ENCODE measurements around the gene HCRTR1.
A peak's percentile ranks its signal among the peaks of the same experiment; 100 is the strongest.

Gene HCRTR1

DNA sequence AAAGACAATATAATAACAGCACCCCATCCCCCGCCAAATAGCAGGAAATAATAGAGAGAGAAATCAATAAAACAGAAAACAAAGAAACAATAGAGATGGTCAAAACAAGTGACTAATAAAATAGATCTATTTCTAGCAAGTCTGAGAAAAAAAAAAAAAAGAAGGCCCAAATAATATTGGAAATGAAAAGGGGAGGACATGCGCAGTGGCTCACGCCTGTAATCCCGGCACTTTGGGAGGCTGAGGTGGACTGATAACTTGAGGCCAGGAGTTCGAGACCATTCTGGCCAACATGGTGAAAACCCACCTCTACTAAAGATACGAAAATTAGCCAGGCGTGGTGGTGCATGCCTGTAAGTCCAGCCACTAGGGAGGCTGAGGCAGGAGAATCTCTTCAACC is 18.5 kb upstream of the HCRTR1 start:
- no peak for DNase-seq

DNA sequence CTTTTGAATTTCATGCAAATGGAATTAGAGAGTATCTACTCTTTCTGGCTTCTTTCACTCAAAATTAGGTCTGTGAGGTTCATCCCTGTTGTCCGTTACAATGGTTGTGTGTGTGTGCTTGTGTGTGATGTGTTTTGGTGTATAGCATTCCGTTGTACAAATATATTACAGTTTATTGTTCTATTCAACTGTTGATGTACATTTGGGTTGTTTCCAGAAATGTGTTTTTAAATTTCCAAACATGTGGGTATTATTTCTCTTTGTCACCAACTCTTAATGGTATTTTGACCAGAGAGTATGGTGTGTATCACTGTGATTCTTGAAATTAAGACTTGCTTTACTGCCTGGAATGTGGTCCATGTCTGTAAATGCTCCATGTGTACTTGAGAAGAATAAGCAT is 16.8 kb upstream of the HCRTR1 start:
- no peak for DNase-seq

DNA sequence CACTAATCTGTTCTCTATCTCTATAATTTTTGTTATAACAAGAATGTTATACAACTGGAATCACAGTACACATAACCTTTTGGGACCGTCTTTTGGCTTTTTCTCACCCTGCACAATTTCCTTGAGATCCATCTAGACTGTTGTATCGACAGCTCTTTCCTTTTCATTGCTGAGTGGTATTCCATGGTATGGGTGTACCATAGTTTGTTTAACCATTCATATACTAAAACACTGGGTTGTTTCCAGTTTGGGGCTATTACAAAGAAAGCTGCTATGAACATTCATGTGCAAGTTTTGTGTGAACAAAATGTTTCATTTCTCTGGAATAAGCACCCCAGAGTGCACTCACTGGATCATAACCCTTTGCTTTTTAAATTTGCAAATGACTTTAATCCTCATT is 15.4 kb upstream of the HCRTR1 start:
- DNase-seq, result no peak

- no peak for DNase-seq
These were observed 11.5 kb upstream of the HCRTR1 start for GRCh38 chr1:31605908-31606427.

- DNase-seq, result no peak
These were observed 10.1 kb upstream of the HCRTR1 start for GRCh38 chr1:31607360-31607759.

- DNase-seq, result no peak
These were observed 7.9 kb upstream of the HCRTR1 start for GRCh38 chr1:31609514-31610118.

DNA sequence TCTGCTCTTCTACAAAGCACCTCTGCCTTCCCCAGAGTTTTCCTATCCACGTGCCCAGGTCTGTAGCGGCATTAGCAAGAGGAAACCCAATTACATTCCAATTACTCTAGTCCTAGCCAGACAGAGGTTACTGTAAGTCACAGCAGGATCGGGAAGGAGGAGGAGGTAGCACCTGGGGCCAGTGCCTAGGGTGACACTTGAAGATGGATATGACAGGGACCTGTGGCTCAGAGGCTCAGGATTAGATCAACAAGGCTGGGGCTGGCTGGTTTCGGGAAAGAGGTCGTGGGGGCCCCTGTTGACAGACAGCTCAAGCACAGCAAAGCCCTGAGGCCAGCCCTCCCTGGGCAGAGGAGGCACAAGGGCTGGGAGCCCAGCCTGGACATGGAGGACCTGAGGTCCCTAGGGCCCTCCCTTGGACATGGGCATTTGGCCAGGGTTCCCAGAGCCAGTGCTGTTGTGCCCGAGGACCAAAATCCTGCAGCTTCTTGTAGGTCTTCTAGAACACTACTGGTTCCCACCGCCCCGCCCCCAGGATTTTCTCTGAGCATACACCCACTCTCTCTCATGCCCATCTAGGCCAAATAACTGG is 3.0 kb upstream of the HCRTR1 start:
- DNase-seq, result no peak

- no peak for DNase-seq
These were observed 2.1 kb upstream of the HCRTR1 start for GRCh38 chr1:31615414-31615813.

- DNase-seq, result no peak
These were observed 1.6 kb upstream of the HCRTR1 start for GRCh38 chr1:31615939-31616338.

DNA sequence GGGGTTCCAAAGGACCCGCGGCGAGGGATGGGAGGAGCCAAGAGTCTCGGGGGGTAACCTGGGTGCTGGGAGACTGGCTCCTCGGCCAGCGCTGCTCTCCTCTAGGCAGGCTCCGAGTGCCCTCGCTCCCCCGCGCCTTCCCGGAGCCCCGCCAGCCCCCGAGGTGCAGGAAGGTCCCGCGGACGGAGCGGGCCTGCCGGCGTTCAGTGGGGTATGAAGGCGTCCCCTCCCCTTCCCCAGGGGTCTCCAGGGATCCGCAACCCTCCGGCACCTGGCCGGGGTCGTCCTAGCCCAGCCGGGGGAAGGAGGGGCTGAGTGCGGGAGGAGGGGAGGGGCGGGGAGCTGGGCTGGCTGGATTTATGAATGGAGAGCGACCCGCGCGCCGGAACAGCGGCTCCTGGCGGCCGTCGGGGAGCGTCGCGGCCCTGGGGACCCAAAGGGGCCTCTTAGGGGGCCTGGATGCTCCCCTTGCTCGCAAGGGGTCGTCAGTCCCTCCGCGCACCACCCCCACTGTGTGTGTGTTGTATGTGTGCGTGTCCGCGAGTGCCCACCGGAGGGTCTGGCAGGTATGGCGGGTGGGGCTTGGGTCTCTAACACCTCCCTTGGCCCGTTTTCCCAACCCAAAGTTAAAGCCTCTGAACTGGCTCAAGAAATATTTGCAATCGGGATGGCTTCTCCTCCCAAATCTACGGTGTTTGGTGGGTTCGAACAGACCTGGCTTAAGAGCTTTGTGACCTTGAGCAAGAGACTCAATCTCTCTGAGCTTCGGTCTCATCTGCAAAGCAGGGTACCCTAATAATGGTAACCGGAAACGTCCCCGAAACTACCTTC is 642 bp downstream of the HCRTR1 start:
- peak; percentile 90 for DNase-seq

DNA sequence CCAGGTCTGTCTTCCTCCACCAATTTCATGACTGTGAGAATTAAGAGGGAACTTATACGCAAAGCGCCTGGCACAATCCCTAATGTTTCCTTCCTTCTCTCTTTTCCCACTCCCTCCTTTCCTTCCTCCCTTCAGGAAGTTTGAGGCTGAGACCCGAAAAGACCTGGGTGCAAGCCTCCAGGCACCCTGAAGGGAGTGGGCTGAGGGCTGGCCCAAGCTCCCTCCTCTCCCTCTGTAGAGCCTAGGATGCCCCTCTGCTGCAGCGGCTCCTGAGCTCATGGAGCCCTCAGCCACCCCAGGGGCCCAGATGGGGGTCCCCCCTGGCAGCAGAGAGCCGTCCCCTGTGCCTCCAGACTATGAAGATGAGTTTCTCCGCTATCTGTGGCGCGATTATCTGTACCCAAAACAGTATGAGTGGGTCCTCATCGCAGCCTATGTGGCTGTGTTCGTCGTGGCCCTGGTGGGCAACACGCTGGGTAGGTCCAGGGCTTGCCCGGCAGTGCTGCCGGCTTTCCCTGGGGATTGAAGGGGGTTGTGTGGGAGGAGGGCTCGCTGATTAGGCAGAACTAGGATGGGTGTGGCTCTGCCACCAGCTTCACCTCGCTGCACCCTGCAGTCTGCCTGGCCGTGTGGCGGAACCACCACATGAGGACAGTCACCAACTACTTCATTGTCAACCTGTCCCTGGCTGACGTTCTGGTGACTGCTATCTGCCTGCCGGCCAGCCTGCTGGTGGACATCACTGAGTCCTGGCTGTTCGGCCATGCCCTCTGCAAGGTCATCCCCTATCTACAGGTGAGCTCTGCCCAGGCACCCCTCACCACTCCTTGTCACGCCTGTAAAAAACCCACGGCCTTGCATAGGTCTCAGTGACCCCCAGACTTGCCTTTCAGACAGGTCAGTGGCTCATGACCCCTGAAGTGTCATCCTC is 1.7 kb downstream of the HCRTR1 start:
- DNase-seq, result no peak

DNA sequence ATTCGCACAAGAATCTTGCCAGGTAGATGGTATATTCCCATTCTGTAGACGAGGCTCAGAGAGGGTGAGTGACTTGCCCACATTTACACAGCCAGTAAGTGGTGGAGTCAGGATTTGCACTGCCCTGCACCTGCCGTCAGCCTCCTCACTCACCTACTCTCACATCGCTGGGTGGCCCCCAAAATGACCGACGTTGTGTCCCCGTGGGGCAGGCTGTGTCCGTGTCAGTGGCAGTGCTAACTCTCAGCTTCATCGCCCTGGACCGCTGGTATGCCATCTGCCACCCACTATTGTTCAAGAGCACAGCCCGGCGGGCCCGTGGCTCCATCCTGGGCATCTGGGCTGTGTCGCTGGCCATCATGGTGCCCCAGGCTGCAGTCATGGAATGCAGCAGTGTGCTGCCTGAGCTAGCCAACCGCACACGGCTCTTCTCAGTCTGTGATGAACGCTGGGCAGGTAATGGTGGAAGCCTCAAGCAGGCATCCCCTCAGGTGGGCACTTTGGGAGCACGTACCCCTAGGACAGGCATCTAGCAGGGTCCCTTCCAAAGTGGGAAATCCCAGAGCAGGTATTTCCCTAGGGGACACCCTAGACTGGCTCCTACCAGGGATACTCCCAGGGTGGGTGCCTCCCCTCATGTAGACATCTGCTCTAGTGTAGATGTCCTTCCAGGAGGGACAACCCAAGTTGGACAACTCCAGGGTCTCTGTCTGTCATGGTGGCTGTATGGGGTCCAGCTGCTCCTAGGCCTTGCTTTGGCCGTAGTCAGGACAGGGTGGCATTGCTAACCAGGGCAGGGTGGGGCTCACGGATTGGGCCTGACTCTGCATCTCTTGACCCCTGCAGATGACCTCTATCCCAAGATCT is 3.4 kb downstream of the HCRTR1 start:
- DNase-seq, result no peak

GRCh38 chr1:31621498-31621820 is 4.0 kb downstream of the HCRTR1 start:
- no peak for DNase-seq

DNA sequence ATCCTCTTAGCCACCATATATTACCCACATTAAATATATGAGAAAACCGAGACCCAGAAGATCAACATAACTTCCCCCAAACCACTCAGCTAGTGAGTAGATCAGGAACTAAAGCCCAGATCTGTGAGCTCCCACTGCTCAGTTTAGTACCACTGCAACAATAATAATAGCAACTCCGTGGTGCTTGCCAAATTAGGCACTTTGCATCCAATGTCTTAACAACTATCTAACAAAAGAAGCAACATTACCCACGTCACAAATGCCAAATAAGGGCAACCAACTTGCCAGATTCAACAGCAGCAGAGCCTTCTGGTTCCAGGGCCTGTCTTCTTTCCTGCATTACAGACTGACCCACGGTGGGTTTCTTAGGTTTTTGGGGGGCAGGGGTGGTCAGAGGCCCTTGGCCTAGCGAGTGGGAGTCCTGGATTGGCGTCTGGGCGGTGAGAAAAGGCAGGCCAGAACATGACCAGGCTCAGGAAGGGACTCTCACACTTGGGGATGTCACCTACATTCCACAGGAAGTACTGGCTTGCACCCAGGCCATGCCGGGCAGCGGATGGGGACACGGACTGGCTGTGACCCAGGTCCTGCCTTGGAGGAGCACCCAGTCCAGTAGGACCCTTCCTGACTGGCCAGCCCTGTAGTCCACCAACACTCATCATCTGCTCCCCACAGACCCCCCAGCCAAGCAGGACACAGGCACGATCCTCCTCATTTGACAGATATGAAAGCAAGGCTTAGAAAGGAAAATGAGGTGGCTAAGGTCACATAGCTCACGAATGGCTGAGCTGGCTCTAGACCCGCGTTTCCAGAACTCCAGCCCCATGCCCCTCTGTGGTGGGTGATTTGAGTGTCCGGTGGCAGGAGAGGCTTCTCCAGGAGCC is 4.6 kb downstream of the HCRTR1 start:
- DNase-seq, result no peak

DNA sequence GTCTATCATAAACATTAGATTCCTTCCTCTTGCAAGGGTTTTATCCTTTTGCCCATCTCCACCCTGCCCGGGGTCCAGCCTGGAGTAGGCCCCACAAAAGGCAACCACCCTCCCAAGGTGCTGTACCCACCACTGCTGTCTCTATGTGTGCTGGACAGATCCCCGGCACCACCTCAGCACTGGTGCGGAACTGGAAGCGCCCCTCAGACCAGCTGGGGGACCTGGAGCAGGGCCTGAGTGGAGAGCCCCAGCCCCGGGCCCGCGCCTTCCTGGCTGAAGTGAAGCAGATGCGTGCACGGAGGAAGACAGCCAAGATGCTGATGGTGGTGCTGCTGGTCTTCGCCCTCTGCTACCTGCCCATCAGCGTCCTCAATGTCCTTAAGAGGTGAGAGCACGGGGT is 5.9 kb downstream of the HCRTR1 start:
- no peak for DNase-seq

DNA sequence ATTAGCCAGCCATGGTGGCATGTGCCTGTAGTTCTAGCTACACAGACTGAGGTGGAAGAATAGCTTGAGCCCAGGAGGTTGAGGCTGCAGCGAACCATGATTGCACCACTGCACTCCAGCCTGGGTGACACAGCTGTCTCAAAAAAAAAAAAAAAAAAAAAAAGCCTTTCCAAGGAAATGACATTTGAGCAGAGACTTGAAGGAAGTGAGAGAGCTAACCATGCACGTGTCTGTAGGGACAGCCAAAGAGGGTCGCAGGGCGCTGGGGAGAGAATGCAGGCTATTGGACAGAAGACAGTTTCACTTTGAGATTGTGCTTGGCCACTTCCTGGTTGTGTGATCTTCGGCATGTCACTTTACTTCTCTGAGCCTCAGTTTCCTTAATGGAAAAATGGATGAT is 6.8 kb downstream of the HCRTR1 start:
- DNase-seq, result no peak

- no peak for DNase-seq
These were observed 7.4 kb downstream of the HCRTR1 start for GRCh38 chr1:31624731-31625514.

- DNase-seq, result no peak
These were observed 8.2 kb downstream of the HCRTR1 start for GRCh38 chr1:31625561-31626222.

Data from eye (tissue), 1 donor.